A549 (cell line): ENCODE measurements around the gene ADAM8. TPM values are rescaled to one million over a fixed set of nuclear protein-coding genes. Genes with fewer than 3 reads are reported as not detected.
"Not testable (repeated sequence)": the region's sequence is repeated elsewhere in the genome, so short reads cannot be mapped to it uniquely, and the experiment has no call there.

ENCODE experiments used
- ATAC-seq, 2 experiments: fragments of 200-7000 bp in 1 of 2; fragments of >200 bp in 1 of 2; cut with Nextera tagmentation in 1 of 2; cut with Tn5 transposase in 1 of 2; 3 replicates each; pipeline versions ENCODE4 v1.8.0 to v1.9.1; 2018 to 2020; ENCODE audit warnings: mild to moderate bottlenecking in 1 of 2, moderate library complexity in 1 of 2
- CTCF ChIA-PET: fragments of 300-600 bp; sonication (Branson Sonifier 250); formaldehyde crosslinking; extraction: SDS; loops from one replicate; lab custom pipeline; 2021; ENCODE audit warnings: antibody characterized with exemption, inconsistent platforms; lab: Yijun Ruan, JAX
- POLR2A ChIA-PET: fragments of 350-600 bp; formaldehyde crosslinking; extraction: SDS; loops from one replicate; lab custom pipeline; 2021; ENCODE audit warnings: antibody characterized with exemption, inconsistent platforms; lab: Yijun Ruan, JAX
- DNase-seq, 2 experiments: peaks; one replicate each; pipeline versions ENCODE4 v3.0.0 to v3.0.0-alpha.2; 2011 to 2016; ENCODE audit warnings: low read depth in 1 of 2, low spot score in 1 of 2
- FAIRE-seq: peaks from 2 replicates; lab custom pipeline; 2011; peaks lifted over from hg19 to GRCh38; lab: Jason Lieb, UNC
- H3K27ac ChIP-seq, 2 experiments: fragments of >200 bp; sonication (Bioruptor Twin); formaldehyde crosslinking; 3 replicates each; pipeline ENCODE4 v1.5.1; 2016 to 2017
- H3K4me1 ChIP-seq: fragments of >200 bp; sonication (Bioruptor Twin); formaldehyde crosslinking; 3 replicates; pipeline ENCODE4 v1.6.1; 2016
- H3K4me2 ChIP-seq: fragments of >200 bp; sonication (Bioruptor Twin); formaldehyde crosslinking; 3 replicates; pipeline ENCODE4 v1.6.1; 2016
- H3K4me3 ChIP-seq: fragments of >200 bp; sonication (Bioruptor Twin); formaldehyde crosslinking; 3 replicates; pipeline ENCODE4 v1.5.1; 2016
- H3K9me3 ChIP-seq: fragments of >200 bp; sonication (Bioruptor Twin); formaldehyde crosslinking; 3 replicates; pipeline ENCODE4 v1.6.1; 2016
- BCL3 ChIP-seq: fragments of >200 bp; sonication (Bioruptor Twin); formaldehyde crosslinking; IDR thresholded peaks from 3 replicates; pipeline ENCODE4 v1.6.1; 2016
- CEBPB ChIP-seq, 2 experiments: fragments of >200 bp in 1 of 2; sonication (Bioruptor Twin) in 1 of 2; formaldehyde crosslinking in 1 of 2; IDR thresholded peaks; 2 replicates each; pipeline ENCODE4 v1.6.1; 2012 to 2016
- E2F6 ChIP-seq: IDR thresholded peaks from 2 replicates; pipeline ENCODE4 v1.6.1; 2012; ENCODE audit warnings: low read depth, borderline replicate concordance
- ELK1 ChIP-seq: fragments of 150-350 bp; IDR thresholded peaks from 2 replicates; pipeline ENCODE4 v1.6.1; 2014; ENCODE audit warnings: low read depth, mild to moderate bottlenecking, low read length
- EP300 ChIP-seq, 2 experiments: fragments of >200 bp; sonication (Bioruptor Twin); formaldehyde crosslinking; IDR thresholded peaks; 2 replicates in 1 of 2; 3 replicates in 1 of 2; pipeline ENCODE4 v1.6.1; 2016 to 2017
- FOXS1 ChIP-seq: fragments of 250-450 bp; sonication (Bioruptor Pico); IDR thresholded peaks from 2 replicates; pipeline ENCODE4 v1.5.0; 2020; ENCODE audit warnings: mild to moderate bottlenecking, moderate library complexity
- HOXB5 ChIP-seq: fragments of 250-450 bp; sonication (Bioruptor Pico); IDR thresholded peaks from 2 replicates; pipeline ENCODE4 v1.5.0; 2020; ENCODE audit warnings: mild to moderate bottlenecking, moderate library complexity
- MYC ChIP-seq: IDR thresholded peaks from 2 replicates; pipeline ENCODE4 v1.6.1; 2012; ENCODE audit warnings: mild to moderate bottlenecking, inconsistent platforms, low read length, improper control_type of control experiment, borderline replicate concordance
- NFE2L2 ChIP-seq: fragments of 150-350 bp; conservative IDR thresholded peaks from 2 replicates; pipeline ENCODE4 v1.6.1; 2014; ENCODE audit warnings: low read length
- PBX3 ChIP-seq: IDR thresholded peaks from 2 replicates; pipeline ENCODE4 v1.6.1; 2012
- POLR2AphosphoS2 ChIP-seq: conservative IDR thresholded peaks from 2 replicates; pipeline ENCODE4 v1.6.1; 2012; ENCODE audit warnings: low read length, improper control_type of control experiment, inconsistent platforms
- RARB ChIP-seq: fragments of 250-450 bp; sonication (Bioruptor Pico); IDR thresholded peaks from 2 replicates; pipeline ENCODE4 v1.8.0; 2021; ENCODE audit warnings: mild to moderate bottlenecking, moderate library complexity
- TP53 ChIP-seq: fragments of 250-450 bp; sonication (Bioruptor Pico); IDR thresholded peaks from 2 replicates; pipeline ENCODE4 v1.5.0; 2021; ENCODE audit warnings: mild to moderate bottlenecking, moderate library complexity
- USF2 ChIP-seq: fragments of 450-650 bp; IDR thresholded peaks from 2 replicates; pipeline ENCODE4 v1.6.1; 2014; ENCODE audit warnings: antibody characterized with exemption
- ZSCAN20 ChIP-seq: fragments of 250-450 bp; sonication (Bioruptor Pico); IDR thresholded peaks from 2 replicates; pipeline ENCODE4 v1.8.0; 2022; ENCODE audit warnings: mild to moderate bottlenecking, moderate library complexity
- WGBS: methylation state at CpG from one replicate; pipeline ENCODE4 v1.1.6; 2017; ENCODE audit errors: missing lambda C conversion rate; 5-methylcytosine and 5-hydroxymethylcytosine counted together
- polyA plus RNA-seq, 4 experiments: library from polyadenylated mRNA; depleted of rRNA in 3 of 4; stranded (reverse); fragments of >200 nt; fragmentation: RNase III in 1 of 4; extraction: RNeasy Plus Mini Kit Qiagen cat#74134 plus additional on column Dnase treatment in 1 of 4; gene quantifications; 2 replicates in 3 of 4; 3 replicates in 1 of 4; pipeline ENCODE4 v1.2.3, GENCODE V29; 2011 to 2017

The ADAM8 gene
- polyA plus RNA-seq, 2 of the 4 experiments (the other 2 are of a cell fraction) = 1.4 to 4.1 TPM

- TF ChIP-seq ELK1 = no peak
Observed at GRCh38 chr10:133235265-133235855, 41.3 kb downstream of the ADAM8 start (continued).

GRCh38 chr10:133234796-133235195 lies 41.9 kb downstream of the ADAM8 start:
- H3K4me2 ChIP-seq, H3K4me3 ChIP-seq, FAIRE-seq, POLR2A ChIA-PET, ATAC-seq, H3K27ac ChIP-seq, H3K9me3 ChIP-seq, DNase-seq: not testable (repeated sequence)
- CTCF ChIA-PET = interaction anchor here (0.5 kb wide), 1 partner anchor 215 kb away, joined by 3 read pairs; no protein-coding TSS in a partner anchor
- 66% methylated on average over 7 of the region's 10 CpGs for WGBS
- H3K4me1 ChIP-seq = peaks cover 19% of the 10 kb centered on the region

- TF ChIP-seq ELK1 = no peak
- no peak for TF ChIP-seq CEBPB (IDR thresholded peaks at IDR 0.05)
- no peak for TF ChIP-seq MYC
- no peak for TF ChIP-seq TP53 (CRISPR knock-in tag)
- no peak for TF ChIP-seq HOXB5 (CRISPR knock-in tag)
- no peak for TF ChIP-seq USF2
- no peak for TF ChIP-seq POLR2AphosphoS2
- TF ChIP-seq EP300 (IDR thresholded peaks at IDR 0.05) = no peak
- no peak for TF ChIP-seq BCL3
- no peak for TF ChIP-seq ZSCAN20 (CRISPR knock-in tag)
- no peak for TF ChIP-seq FOXS1 (CRISPR knock-in tag)
- TF ChIP-seq, all 56 proteins: peak for 0
- H3K4me1 ChIP-seq = peaks cover 11% of the 10 kb centered on the region
- no peak for DNase-seq
- 58% methylated on average over 8 of the region's 11 CpGs for WGBS
- ChIA-PET POLR2A (no interaction called here), CTCF (no interaction called here)
- no peak overlapping the region for H3K4me3 ChIP-seq
- no peaks in the 10 kb centered on the region for H3K9me3 ChIP-seq
- no peak overlapping the region for H3K27ac ChIP-seq
- no peak for ATAC-seq
- H3K4me2 ChIP-seq = no peak overlapping the region
- no peak for FAIRE-seq
Observed at GRCh38 chr10:133231946-133232574, 44.6 kb downstream of the ADAM8 start.

- no peak for TF ChIP-seq NFE2L2
- TF ChIP-seq RARB (CRISPR knock-in tag) = no peak
- TF ChIP-seq E2F6 = no peak
- TF ChIP-seq PBX3 = no peak
- TF ChIP-seq, all 56 proteins: peak for 0
- DNase-seq (no peak), FAIRE-seq (no peak), ATAC-seq (no peak)
- no peak overlapping the region; the same call in 2 of the 3 replicates for H3K4me2 ChIP-seq
- POLR2A ChIA-PET = no interaction called here
- peaks cover 5% of the 10 kb centered on the region for H3K4me1 ChIP-seq
- CTCF ChIA-PET = no interaction called here
- 40% methylated on average over 37 of the region's 44 CpGs for WGBS
- no peaks in the 10 kb centered on the region for H3K9me3 ChIP-seq
- no peak overlapping the region for H3K4me3 ChIP-seq
- H3K27ac ChIP-seq = no peak overlapping the region
Observed at GRCh38 chr10:133231244-133231945, 45.3 kb downstream of the ADAM8 start.
